ENCODE measurements around the gene MIDN. TPM values are rescaled to one million over a fixed set of nuclear protein-coding genes. Genes with fewer than 3 reads are reported as not detected.

Gene MIDN
- total and polyA plus RNA-seq, 10 of the 15 experiments (the other 5 are each of a cell fraction or from before 2014, with no cell fraction given), result 0.38 to 51.5 (median 7.2) TPM

GRCh38 chr19:1278074-1278473 lies 29.7 kb downstream of the MIDN start:
- H3K36me3 ChIP-seq (ENCODE audit: control insufficient read depth in 2 of 2, insufficient read depth in 2 of 2, low read length in 1 of 2), result peaks cover 22 to 37% of the 10 kb centered on the region in 2 experiments
- ChIA-PET CTCF (interaction anchor here (0.7 to 3.5 kb wide), 3 partner anchors 34 to 160 kb away, joined by 6 to 40 read pairs (median 27); no protein-coding TSS in a partner anchor), SMC1A (ENCODE audit: uncharacterized antibody, unreplicated experiment) (no interaction called here), POLR2A (no interaction called here), RAD21 (ENCODE audit: unreplicated experiment) (no interaction called here)
- BruUV-seq (replicated peaks), result no TSS peak
- H3K4me1 ChIP-seq (ENCODE audit: control insufficient read depth, insufficient read depth, low read length), result peaks cover 14% of the 10 kb centered on the region
- no peak overlapping the region for H2AFZ ChIP-seq (ENCODE audit: control insufficient read depth, low read depth, low read length)
- no peaks in the 10 kb centered on the region for H3K9me3 ChIP-seq (replicated peaks; ENCODE audit: control insufficient read depth, insufficient read depth, low read length)
- no peak overlapping the region for H3K9ac ChIP-seq (ENCODE audit: control insufficient read depth, insufficient read depth, low read length)
- no peak overlapping the region for H3K27ac ChIP-seq (ENCODE audit: control insufficient read depth, insufficient read depth)
- WGBS (ENCODE audit: insufficient coverage, insufficient replicate concordance, low lambda C conversion rate, missing lambda C conversion rate), result 86% methylated on average over 12 of the region's 12 CpGs
- ATAC-seq (no peak), DNase-seq (ENCODE audit: low read depth, low spot score) (no peak), FAIRE-seq (no peak)
- TF ChIP-seq TARDBP (IDR thresholded peaks at IDR 0.05; ENCODE audit: borderline replicate concordance) (no peak), KAT2A (conservative IDR thresholded peaks at IDR 0.05; ENCODE audit: control insufficient read depth, low read depth, low read length) (no peak), HCFC1 (IDR thresholded peaks at IDR 0.05; ENCODE audit: low read length) (no peak), CHD4 (IDR thresholded peaks at IDR 0.05) (no peak), ESRRA (IDR thresholded peaks at IDR 0.05; ENCODE audit: low read length) (no peak), MYB (IDR thresholded peaks at IDR 0.05; ENCODE audit: borderline replicate concordance, low read depth, low read length) (no peak), SPI1 (IDR thresholded peaks at IDR 0.05; ENCODE audit: borderline replicate concordance, insufficient read depth, low read depth, low read length) (no peak)
- peaks cover 33% of the 10 kb centered on the region for H3K79me2 ChIP-seq (ENCODE audit: control insufficient read depth, insufficient read depth, low read length)
- no peaks in the 10 kb centered on the region; the same call in 1 of the 2 replicates for H4K20me1 ChIP-seq (ENCODE audit: control insufficient read depth, insufficient read depth)
- no peaks in the 10 kb centered on the region for H3K27me3 ChIP-seq (replicated peaks in 1 of 2; ENCODE audit: control insufficient read depth in 2 of 2, insufficient read depth in 2 of 2, low read length in 1 of 2)
- H3K4me2 ChIP-seq (ENCODE audit: control insufficient read depth, insufficient read depth), result no peak overlapping the region
- H3K4me3 ChIP-seq, result no peak overlapping the region
- in situ Hi-C loops (cut with MboI), result loop anchor here (5.0 kb wide), 1 partner anchor 94 kb away; no protein-coding TSS in a partner anchor
- intact Hi-C loops (cut with micrococcal nuclease; ENCODE audit: unreplicated experiment), result no loop called here

Measured in GM12878 (cell line).